Mesendoderm (in vitro differentiated cells): ENCODE results near the gene TANK.

Experiments
- DNase-seq: peaks from one replicate; pipeline ENCODE4 v3.0.0; 2013
- H2AK5ac ChIP-seq: 2 replicates; pipeline ENCODE4 v1.6.1; 2013; ENCODE audit warnings: low read length, inconsistent platforms
- H2BK120ac ChIP-seq: 2 replicates; pipeline ENCODE4 v1.6.1; 2013; ENCODE audit warnings: low read depth, mild to moderate bottlenecking, low read length, moderate library complexity, mixed read lengths
- H2BK15ac ChIP-seq: replicated peaks from 2 replicates; pipeline ENCODE4 v1.6.1; 2013; ENCODE audit warnings: low read depth, mild to moderate bottlenecking, moderate library complexity
- H2BK5ac ChIP-seq: 2 replicates; pipeline ENCODE4 v1.6.1; 2013; ENCODE audit warnings: low read length, inconsistent platforms
- H3K18ac ChIP-seq: 2 replicates; pipeline ENCODE4 v1.6.1; 2013; ENCODE audit warnings: mild to moderate bottlenecking, low read length, mixed read lengths
- H3K23ac ChIP-seq: one replicate; pipeline ENCODE4 v1.6.1; 2013; ENCODE audit warnings: low read length
- H3K27ac ChIP-seq: 2 replicates; pipeline ENCODE4 v1.5.1; 2013; ENCODE audit warnings: low read depth, mild to moderate bottlenecking, inconsistent platforms, low read length, moderate library complexity
- H3K27me3 ChIP-seq: 2 replicates; pipeline ENCODE4 v1.6.1; 2013; ENCODE audit warnings: low read length, control low read depth, mild to moderate bottlenecking, inconsistent platforms; ENCODE audit not compliant: insufficient read depth, poor library complexity
- H3K36me3 ChIP-seq: 2 replicates; pipeline ENCODE4 v1.6.1; 2013; ENCODE audit warnings: low read length, inconsistent platforms; ENCODE audit not compliant: control insufficient read depth, insufficient read depth
- H3K4ac ChIP-seq: one replicate; pipeline ENCODE4 v1.6.1; 2013; ENCODE audit warnings: low read depth, mild to moderate bottlenecking, low read length, moderate library complexity
- H3K4me1 ChIP-seq: 2 replicates; pipeline ENCODE4 v1.6.1; 2013; ENCODE audit warnings: low read depth, low read length, inconsistent platforms; ENCODE audit not compliant: control insufficient read depth
- H3K4me2 ChIP-seq: 2 replicates; pipeline ENCODE4 v1.6.1; 2013; ENCODE audit warnings: low read length
- H3K4me3 ChIP-seq: 2 replicates; pipeline ENCODE4 v1.5.1; 2013; ENCODE audit warnings: mild to moderate bottlenecking, low read length
- H3K56ac ChIP-seq: one replicate; pipeline ENCODE4 v1.6.1; 2013; ENCODE audit warnings: low read length
- H3K79me1 ChIP-seq: 2 replicates; pipeline ENCODE4 v1.6.1; 2013; ENCODE audit warnings: low read length, inconsistent platforms
- H3K79me2 ChIP-seq: 2 replicates; pipeline ENCODE4 v1.6.1; 2013; ENCODE audit warnings: mild to moderate bottlenecking, low read length; ENCODE audit not compliant: control insufficient read depth, insufficient read depth
- H3K9ac ChIP-seq: 2 replicates; pipeline ENCODE4 v1.6.1; 2013; ENCODE audit warnings: low read length, inconsistent platforms
- H4K5ac ChIP-seq: one replicate; pipeline ENCODE4 v1.6.1; 2013; ENCODE audit warnings: low read length
- H4K8ac ChIP-seq: one replicate; pipeline ENCODE4 v1.6.1; 2013; ENCODE audit warnings: low read depth, mild to moderate bottlenecking, control low read depth, low read length, moderate library complexity
- WGBS: extraction: QIAGEN DNeasy Blood & Tissue Kit; methylation state at CpG from one replicate; pipeline ENCODE4 v1.1.7; 2013; ENCODE audit warnings: low lambda C conversion rate, missing lambda C conversion rate; ENCODE audit not compliant: insufficient coverage; ENCODE audit errors: extremely low coverage; 5-methylcytosine and 5-hydroxymethylcytosine counted together

Gene TANK

DNA sequence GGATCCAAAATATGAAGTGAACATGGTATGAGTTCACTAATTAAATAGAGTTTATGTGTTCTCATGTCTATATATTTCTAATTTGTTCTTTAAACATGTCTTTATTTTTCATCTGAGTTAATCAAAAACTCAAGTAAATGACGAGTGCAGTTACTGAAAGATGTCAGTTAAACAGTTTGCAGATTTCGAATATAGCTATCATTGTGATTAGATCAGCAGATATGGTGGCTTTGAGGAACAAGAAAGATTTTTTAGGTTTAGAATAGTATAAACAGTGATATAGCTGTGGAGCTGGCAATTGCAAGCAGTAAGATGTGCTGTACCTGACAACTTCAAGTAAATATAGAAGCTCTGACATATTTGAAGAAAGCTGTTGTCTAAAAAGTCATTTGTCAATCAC is 49.7 kb downstream of the TANK start:
- Histone ChIP-seq H4K8ac (no peak overlapping the region), H3K79me1 (no peaks in the 10 kb centered on the region), H3K23ac (no peak overlapping the region), H3K79me2 (no peaks in the 10 kb centered on the region), H3K27ac (no peak overlapping the region), H3K4me2 (no peak overlapping the region), H3K9ac (no peak overlapping the region), H3K18ac (no peak overlapping the region), H3K4me3 (no peak overlapping the region), H4K5ac (no peak overlapping the region), H3K56ac (no peak overlapping the region), H3K4me1 (no peaks in the 10 kb centered on the region), H2BK120ac (no peak overlapping the region), H3K36me3 (no peaks in the 10 kb centered on the region), H2BK5ac (no peak overlapping the region), H2AK5ac (no peak overlapping the region), H3K4ac (no peak overlapping the region), H3K27me3 (no peaks in the 10 kb centered on the region), H2BK15ac (no peak overlapping the region)
- DNase-seq: no peak
- WGBS: no CpG with 5 or more reads among the region's 2 CpGs

- Histone ChIP-seq H3K79me1 (no peaks in the 10 kb centered on the region), H3K56ac (no peak overlapping the region), H3K18ac (no peak overlapping the region), H2BK5ac (no peak overlapping the region), H3K4ac (no peak overlapping the region), H3K9ac (no peak overlapping the region), H2BK120ac (no peak overlapping the region), H2AK5ac (no peak overlapping the region), H3K27me3 (no peaks in the 10 kb centered on the region), H4K8ac (no peak overlapping the region), H4K5ac (no peak overlapping the region), H2BK15ac (no peak overlapping the region), H3K4me1 (no peaks in the 10 kb centered on the region), H3K4me3 (no peak overlapping the region), H3K36me3 (no peaks in the 10 kb centered on the region), H3K79me2 (no peaks in the 10 kb centered on the region), H3K4me2 (no peak overlapping the region), H3K23ac (no peak overlapping the region), H3K27ac (no peak overlapping the region)
- DNase-seq: no peak
- no CpG with 5 or more reads among the region's 3 CpGs for WGBS
Observed at GRCh38 chr2:161217597-161218185, 57.5 kb downstream of the TANK start.

GRCh38 chr2:161219211-161219610 is 59.0 kb downstream of the TANK start:
- Histone ChIP-seq H2BK5ac (no peak overlapping the region), H3K27ac (no peak overlapping the region), H3K56ac (no peak overlapping the region), H3K9ac (no peak overlapping the region), H3K79me2 (no peaks in the 10 kb centered on the region), H2BK120ac (no peak overlapping the region), H3K23ac (no peak overlapping the region), H3K79me1 (no peaks in the 10 kb centered on the region), H4K5ac (no peak overlapping the region), H3K4me2 (no peak overlapping the region), H3K4me1 (no peaks in the 10 kb centered on the region), H3K4ac (no peak overlapping the region), H3K36me3 (no peaks in the 10 kb centered on the region), H3K18ac (no peak overlapping the region), H3K27me3 (no peaks in the 10 kb centered on the region), H2BK15ac (no peak overlapping the region), H2AK5ac (no peak overlapping the region), H4K8ac (no peak overlapping the region), H3K4me3 (no peak overlapping the region)
- WGBS: no CpG with 5 or more reads among the region's 1 CpG
- no peak for DNase-seq

DNA sequence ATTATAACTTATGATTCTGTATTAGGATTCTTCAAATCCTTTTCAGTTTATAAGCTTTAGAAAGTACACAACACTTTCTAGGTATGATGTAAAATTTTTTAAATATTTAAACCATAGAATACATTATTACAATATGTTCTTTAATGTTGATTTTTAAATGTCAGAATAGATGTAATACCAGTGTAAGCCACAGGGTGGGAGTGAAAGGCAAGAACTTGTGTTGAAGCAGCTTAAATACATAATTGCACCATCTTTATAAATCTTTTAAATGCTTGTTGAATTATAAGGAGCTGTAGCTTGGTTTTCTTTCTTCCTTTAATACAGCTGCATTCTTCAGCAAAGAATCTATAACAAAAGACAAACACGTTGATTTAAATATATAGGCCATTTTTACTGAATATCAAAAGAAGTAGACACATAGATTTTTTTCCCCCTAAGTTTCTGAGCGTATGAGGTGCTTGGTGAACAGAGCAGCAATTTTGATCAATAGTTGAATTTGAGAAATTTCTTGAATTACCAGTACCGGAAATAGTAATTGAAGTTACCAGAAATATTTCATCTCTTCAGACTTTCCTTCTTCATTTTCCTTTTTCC is 63.0 kb downstream of the TANK start:
- H3K23ac ChIP-seq: no peak overlapping the region
- no peak overlapping the region for H4K5ac ChIP-seq
- DNase-seq: peak; percentile 29
- no peak overlapping the region for H3K9ac ChIP-seq
- no peak overlapping the region for H2AK5ac ChIP-seq
- no peak overlapping the region for H2BK120ac ChIP-seq
- no peaks in the 10 kb centered on the region for H3K79me2 ChIP-seq
- no peak overlapping the region for H2BK5ac ChIP-seq
- no peaks in the 10 kb centered on the region for H3K79me1 ChIP-seq
- no peaks in the 10 kb centered on the region for H3K4me1 ChIP-seq
- no peak overlapping the region for H3K18ac ChIP-seq
- no peak overlapping the region for H3K56ac ChIP-seq
- no peak overlapping the region for H3K4me2 ChIP-seq
- no peak overlapping the region for H4K8ac ChIP-seq
- no peak overlapping the region for H3K4me3 ChIP-seq
- no peak overlapping the region for H3K27ac ChIP-seq
- H2BK15ac ChIP-seq: no peak overlapping the region
- WGBS: no CpG with 5 or more reads among the region's 3 CpGs
- H3K4ac ChIP-seq: no peak overlapping the region
- H3K27me3 ChIP-seq: no peaks in the 10 kb centered on the region
- no peaks in the 10 kb centered on the region for H3K36me3 ChIP-seq

DNA sequence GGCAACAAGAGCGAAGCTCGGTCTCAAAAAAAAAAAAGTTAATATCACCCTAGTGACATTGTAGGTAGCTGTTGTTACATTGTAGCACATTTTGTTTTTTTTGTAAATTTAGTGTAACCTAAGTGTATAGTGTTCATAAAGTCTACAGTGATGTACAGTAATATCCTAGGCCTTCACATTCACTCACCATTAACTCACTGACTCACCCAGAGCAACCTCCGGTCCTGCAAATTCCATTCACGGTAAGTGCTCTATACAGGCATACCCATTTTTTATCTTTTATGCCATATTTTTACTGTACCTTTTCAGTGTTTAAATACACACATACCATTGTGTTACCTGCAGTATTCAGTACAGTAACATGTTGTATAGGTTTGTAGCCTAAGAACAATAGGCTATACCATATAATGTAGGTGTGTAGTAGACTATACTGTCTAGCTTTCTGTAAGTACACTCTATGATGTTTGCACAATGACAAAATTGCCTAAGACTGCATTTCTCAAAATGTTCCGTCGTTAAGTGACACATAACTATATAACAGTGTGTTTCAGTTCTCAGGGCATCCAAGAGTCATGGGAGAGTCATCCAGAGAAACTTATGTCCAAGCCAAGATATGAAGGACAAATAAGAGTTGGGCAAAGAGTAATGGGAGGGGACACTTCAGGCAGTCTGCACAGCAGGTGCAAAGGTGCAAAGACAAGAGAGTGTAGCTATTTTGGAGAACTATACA is 68.4 kb downstream of the TANK start:
- H3K79me2 ChIP-seq: no peaks in the 10 kb centered on the region
- H2AK5ac ChIP-seq: no peak overlapping the region
- H4K8ac ChIP-seq: no peak overlapping the region
- no peak overlapping the region for H2BK120ac ChIP-seq
- DNase-seq: no peak
- no peak overlapping the region for H2BK15ac ChIP-seq
- no peak overlapping the region for H3K9ac ChIP-seq
- no peaks in the 10 kb centered on the region for H3K79me1 ChIP-seq
- H4K5ac ChIP-seq: no peak overlapping the region
- no peak overlapping the region for H3K56ac ChIP-seq
- H3K4me3 ChIP-seq: no peak overlapping the region
- no peak overlapping the region for H3K18ac ChIP-seq
- no peak overlapping the region for H3K23ac ChIP-seq
- H3K4me2 ChIP-seq: no peak overlapping the region
- no peaks in the 10 kb centered on the region for H3K27me3 ChIP-seq
- H3K36me3 ChIP-seq: no peaks in the 10 kb centered on the region
- H3K4me1 ChIP-seq: peaks cover 2% of the 10 kb centered on the region
- no peak overlapping the region for H3K4ac ChIP-seq
- H3K27ac ChIP-seq: no peak overlapping the region
- H2BK5ac ChIP-seq: no peak overlapping the region
- no CpG with 5 or more reads among the region's 6 CpGs for WGBS
